Karpas-422 (cell line): ENCODE results near the gene TIMM50. TPM values are rescaled to one million over a fixed set of nuclear protein-coding genes. Genes with fewer than 3 reads are reported as not detected.
"Not testable (repeated sequence)": the region's sequence is repeated elsewhere in the genome, so short reads cannot be mapped to it uniquely, and the experiment has no call there.

ENCODE experiments used
- DNase-seq: peaks from one replicate; pipeline ENCODE4 v3.0.0-alpha.2; 2015
- H2AFZ ChIP-seq: fragments of 200-600 bp; sonication (generic); 2 replicates; pipeline ENCODE4 v1.6.1; 2014; ENCODE audit warnings: antibody characterized with exemption, low read length, mixed read lengths
- H3K27ac ChIP-seq: fragments of 200-600 bp; sonication (generic); 2 replicates; pipeline ENCODE4 v1.5.1; 2014; ENCODE audit warnings: mild to moderate bottlenecking, low read length, moderate library complexity
- H3K27me3 ChIP-seq: fragments of 200-600 bp; sonication (generic); 2 replicates; pipeline ENCODE4 v1.6.1; 2014; ENCODE audit warnings: low read length, mixed read lengths
- H3K36me3 ChIP-seq: fragments of 200-600 bp; sonication (generic); 2 replicates; pipeline ENCODE4 v1.6.1; 2014; ENCODE audit warnings: low read length, mixed read lengths; ENCODE audit not compliant: insufficient read depth
- H3K4me1 ChIP-seq: fragments of 200-600 bp; sonication (generic); 2 replicates; pipeline ENCODE4 v1.6.1; 2014; ENCODE audit warnings: mild to moderate bottlenecking, low read length, mixed read lengths
- H3K4me2 ChIP-seq: fragments of 200-600 bp; sonication (generic); 2 replicates; pipeline ENCODE4 v1.6.1; 2014; ENCODE audit warnings: low read length, low read depth, mild to moderate bottlenecking; ENCODE audit not compliant: poor library complexity, severe bottlenecking
- H3K4me3 ChIP-seq: fragments of 200-600 bp; sonication (generic); 2 replicates; pipeline ENCODE4 v1.5.1; 2014; ENCODE audit warnings: mild to moderate bottlenecking, antibody characterized with exemption, low read length, mixed read lengths
- H3K79me2 ChIP-seq: fragments of 200-600 bp; sonication (generic); 2 replicates; pipeline ENCODE4 v1.6.1; 2014; ENCODE audit warnings: mild to moderate bottlenecking, low read length, mixed read lengths
- H3K9ac ChIP-seq: fragments of 200-600 bp; sonication (generic); 2 replicates; pipeline ENCODE4 v1.6.0; 2014; ENCODE audit warnings: low read length
- H3K9me2 ChIP-seq: fragments of 200-600 bp; sonication (generic), shearing (Covaris generic); replicated peaks from 2 replicates; pipeline ENCODE4 v1.6.0; 2014; ENCODE audit warnings: mild to moderate bottlenecking, low read length, moderate library complexity; ENCODE audit not compliant: insufficient read depth
- H3K9me3 ChIP-seq: fragments of 300-700, 200-600 bp; sonication (generic); 2 replicates; pipeline ENCODE4 v1.6.1; 2014; ENCODE audit warnings: low read length, mixed read lengths
- H4K20me1 ChIP-seq: fragments of 200-600 bp; sonication (generic); 2 replicates; pipeline ENCODE4 v1.6.1; 2014; ENCODE audit warnings: mild to moderate bottlenecking, antibody characterized with exemption, low read length, low read depth; ENCODE audit not compliant: insufficient read depth
- total RNA-seq: library from RNA; depleted of rRNA; stranded (reverse); fragments of >200 nt; shearing (Covaris generic); gene quantifications from 2 replicates; pipeline ENCODE4 v1.2.3, GENCODE V29; 2014; ENCODE audit warnings: low replicate concordance

Gene TIMM50
- total RNA-seq, 1 experiment from 2014 or later = 61.2 TPM

- no peak overlapping the region for H2AFZ ChIP-seq
- no peaks in the 10 kb centered on the region for H3K79me2 ChIP-seq
- H3K9me2 ChIP-seq = no peaks in the 10 kb centered on the region
- no peak overlapping the region for H3K4me3 ChIP-seq
- H3K4me2 ChIP-seq = no peak overlapping the region
- H3K9ac ChIP-seq = no peak overlapping the region
- 0 out of 2 replicates have a peak, but pooled peaks cover 2% of the 10 kb centered on the region for H4K20me1 ChIP-seq
- DNase-seq = no peak
- no peaks in the 10 kb centered on the region for H3K9me3 ChIP-seq
- no peaks in the 10 kb centered on the region for H3K4me1 ChIP-seq
- peaks cover 34% of the 10 kb centered on the region for H3K36me3 ChIP-seq
- H3K27me3 ChIP-seq = no peaks in the 10 kb centered on the region
- no peak overlapping the region for H3K27ac ChIP-seq
These were observed 7.1 kb upstream of the TIMM50 start for GRCh38 chr19:39473443-39473960.

- Histone ChIP-seq H3K9ac (no peak overlapping the region), H3K27ac (no peak overlapping the region), H3K9me3 (no peaks in the 10 kb centered on the region), H2AFZ (no peak overlapping the region), H3K9me2 (no peaks in the 10 kb centered on the region), H3K4me2 (no peak overlapping the region), H3K4me3 (no peak overlapping the region), H4K20me1 (no peaks in the 10 kb centered on the region), H3K36me3 (peaks cover 29% of the 10 kb centered on the region), H3K27me3 (no peaks in the 10 kb centered on the region), H3K79me2 (no peaks in the 10 kb centered on the region), H3K4me1 (no peaks in the 10 kb centered on the region)
- peak; percentile 83 for DNase-seq
These were observed 6.5 kb upstream of the TIMM50 start for GRCh38 chr19:39474139-39474620.

DNA sequence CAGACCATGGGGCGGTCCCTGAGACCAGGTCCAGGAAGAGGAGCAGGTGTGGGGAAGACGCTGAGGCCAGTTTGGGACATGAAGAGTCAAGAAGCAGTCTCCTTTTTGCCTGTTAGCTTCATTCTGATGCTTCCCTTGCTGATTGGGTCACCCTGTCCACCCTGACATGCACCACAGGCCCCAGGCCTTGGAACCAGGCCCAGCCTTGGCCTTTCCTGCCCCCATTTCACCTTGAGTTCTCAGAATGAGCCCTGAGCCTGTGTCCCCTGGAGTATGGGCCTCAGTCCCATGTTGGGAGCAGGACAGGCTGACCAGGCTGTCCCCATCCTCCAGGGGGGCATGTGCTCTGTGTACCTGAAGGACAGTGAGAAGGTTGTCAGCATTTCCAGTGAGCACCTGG is 4.9 kb upstream of the TIMM50 start:
- H3K27me3 ChIP-seq = no peaks in the 10 kb centered on the region
- DNase-seq = no peak
- no peaks in the 10 kb centered on the region for H3K9me3 ChIP-seq
- peaks cover 12% of the 10 kb centered on the region for H3K4me1 ChIP-seq
- H3K79me2 ChIP-seq = peaks cover under 1% of the 10 kb centered on the region
- no peak overlapping the region for H3K27ac ChIP-seq
- peaks cover 24% of the 10 kb centered on the region for H3K36me3 ChIP-seq
- no peak overlapping the region for H3K4me3 ChIP-seq
- H4K20me1 ChIP-seq = no peaks in the 10 kb centered on the region
- H3K4me2 ChIP-seq = no peak overlapping the region
- H2AFZ ChIP-seq = no peak overlapping the region
- H3K9ac ChIP-seq = no peak overlapping the region
- H3K9me2 ChIP-seq = no peaks in the 10 kb centered on the region

DNA sequence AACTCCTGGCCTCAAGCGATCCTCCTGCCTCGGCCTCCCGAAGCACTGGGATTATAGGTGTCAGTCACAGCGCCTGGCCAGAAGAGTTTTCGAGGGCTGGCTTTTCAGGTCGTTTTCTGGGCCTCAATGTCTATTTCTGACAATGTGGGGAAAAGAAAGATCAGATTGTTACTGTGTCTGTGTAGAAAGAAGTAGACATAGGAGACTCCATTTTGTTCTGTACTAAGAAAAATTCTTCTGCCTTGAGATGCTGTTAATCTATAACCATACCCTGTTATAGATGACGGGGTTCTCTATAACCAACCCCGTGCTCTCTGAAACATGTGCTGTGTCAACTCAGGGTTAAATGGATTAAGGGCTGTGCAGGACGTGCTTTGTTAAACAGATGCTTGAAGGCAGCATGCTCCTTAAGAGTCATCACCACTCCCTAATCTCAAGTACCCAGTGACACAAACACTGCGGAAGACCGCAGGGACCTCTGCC is 1.3 kb upstream of the TIMM50 start:
- H3K36me3 ChIP-seq = peaks cover 31% of the 10 kb centered on the region
- peak overlapping the region; percentile 77 for H3K27ac ChIP-seq
- DNase-seq, H3K4me3 ChIP-seq, H3K9me3 ChIP-seq, H4K20me1 ChIP-seq, H3K9me2 ChIP-seq, H3K27me3 ChIP-seq, H3K4me2 ChIP-seq, H2AFZ ChIP-seq, H3K9ac ChIP-seq: not testable (repeated sequence)
- peaks cover 20% of the 10 kb centered on the region for H3K4me1 ChIP-seq
- peaks cover 27% of the 10 kb centered on the region for H3K79me2 ChIP-seq

DNA sequence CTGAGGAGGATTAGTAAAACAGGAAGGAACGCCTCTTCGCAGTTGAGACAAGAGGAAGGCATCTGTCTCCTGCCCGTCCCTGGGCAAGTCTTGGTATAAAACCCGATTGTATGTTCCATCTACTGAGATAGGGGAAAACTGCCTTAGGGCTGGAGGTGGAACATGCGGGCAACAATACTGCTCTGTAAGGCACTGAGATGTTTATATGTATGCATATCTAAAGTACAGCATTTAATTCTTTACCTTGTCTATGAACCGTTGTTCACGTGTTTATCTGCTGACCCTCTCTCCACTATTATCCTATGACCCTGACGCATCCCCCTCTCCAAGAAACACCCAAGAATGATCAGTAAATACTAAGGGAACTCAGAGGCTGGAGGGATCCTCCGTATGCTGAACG is 722 bp upstream of the TIMM50 start:
- Histone ChIP-seq H3K27ac (peak overlapping the region; percentile 77), H3K79me2 (peaks cover 27% of the 10 kb centered on the region), H3K9ac (peak overlapping the region; percentile 85), H3K4me2 (peak overlapping the region; percentile 91), H3K27me3 (no peaks in the 10 kb centered on the region), H3K9me2 (no peaks in the 10 kb centered on the region), H3K36me3 (peaks cover 26% of the 10 kb centered on the region), H3K9me3 (no peaks in the 10 kb centered on the region), H3K4me1 (peaks cover 20% of the 10 kb centered on the region), H2AFZ (peak overlapping the region; percentile 73; the same call in 1 of the 2 replicates), H3K4me3 (peak overlapping the region; percentile 93), H4K20me1 (no peaks in the 10 kb centered on the region; the same call in 1 of the 2 replicates)
- DNase-seq = no peak

GRCh38 chr19:39481229-39481545 is 549 bp downstream of the TIMM50 start:
- Histone ChIP-seq H3K27ac (peak overlapping the region; percentile 50; the same call in 1 of the 2 replicates), H3K4me1 (peaks cover 20% of the 10 kb centered on the region), H2AFZ (no peak overlapping the region), H4K20me1 (no peaks in the 10 kb centered on the region; the same call in 1 of the 2 replicates), H3K4me2 (peak overlapping the region; percentile 91), H3K79me2 (peaks cover 27% of the 10 kb centered on the region), H3K9me3 (no peaks in the 10 kb centered on the region), H3K9ac (peak overlapping the region; percentile 85), H3K9me2 (no peaks in the 10 kb centered on the region), H3K27me3 (no peaks in the 10 kb centered on the region), H3K36me3 (peaks cover 19% of the 10 kb centered on the region), H3K4me3 (peak overlapping the region; percentile 93)
- DNase-seq = peak; percentile 68

GRCh38 chr19:39481676-39482075 is 1.0 kb downstream of the TIMM50 start:
- peaks cover 15% of the 10 kb centered on the region for H3K36me3 ChIP-seq
- peak overlapping the region; percentile 93 for H3K4me3 ChIP-seq
- H3K9ac ChIP-seq = peak overlapping the region; percentile 85
- no peaks in the 10 kb centered on the region; the same call in 1 of the 2 replicates for H4K20me1 ChIP-seq
- peaks cover 27% of the 10 kb centered on the region for H3K79me2 ChIP-seq
- no peaks in the 10 kb centered on the region for H3K9me3 ChIP-seq
- H3K9me2 ChIP-seq = no peaks in the 10 kb centered on the region
- H2AFZ ChIP-seq = no peak overlapping the region
- no peak for DNase-seq
- H3K27me3 ChIP-seq = no peaks in the 10 kb centered on the region
- peaks cover 20% of the 10 kb centered on the region for H3K4me1 ChIP-seq
- no peak overlapping the region; the same call in 1 of the 2 replicates for H3K27ac ChIP-seq
- peak overlapping the region; percentile 91 for H3K4me2 ChIP-seq

DNA sequence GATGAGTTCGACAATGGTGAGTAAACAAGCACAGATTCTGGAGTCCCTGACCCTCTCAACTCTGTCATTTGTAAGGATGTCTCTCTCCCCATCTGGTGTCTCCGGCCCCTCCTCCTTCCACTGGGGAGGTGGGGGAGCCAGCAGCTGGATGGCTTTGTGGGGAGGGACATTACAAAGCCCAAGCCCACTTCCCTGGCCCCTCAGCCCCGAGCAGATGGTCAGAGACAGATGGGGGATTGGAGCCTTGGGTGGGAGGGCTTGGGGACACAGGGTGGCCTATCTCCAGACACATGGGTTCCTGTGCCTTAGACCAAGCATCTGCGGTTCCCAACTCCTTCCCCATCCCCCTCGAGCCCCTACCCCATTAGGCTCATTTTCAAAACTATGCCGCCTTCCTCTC is 2.5 kb downstream of the TIMM50 start:
- no peak overlapping the region for H3K27ac ChIP-seq
- no peak overlapping the region for H3K4me2 ChIP-seq
- H3K9ac ChIP-seq = no peak overlapping the region
- H3K79me2 ChIP-seq = peaks cover 27% of the 10 kb centered on the region
- no peaks in the 10 kb centered on the region for H3K9me3 ChIP-seq
- H3K4me1 ChIP-seq = peaks cover 20% of the 10 kb centered on the region
- no peaks in the 10 kb centered on the region; the same call in 1 of the 2 replicates for H4K20me1 ChIP-seq
- H3K27me3 ChIP-seq = no peaks in the 10 kb centered on the region
- H3K36me3 ChIP-seq = peaks cover 16% of the 10 kb centered on the region
- H2AFZ ChIP-seq = no peak overlapping the region
- H3K9me2 ChIP-seq = no peaks in the 10 kb centered on the region
- no peak for DNase-seq
- no peak overlapping the region for H3K4me3 ChIP-seq
